ENCODE results near the gene ISM1. TPM values are rescaled to one million over a fixed set of nuclear protein-coding genes. Genes with fewer than 3 reads are reported as not detected.

ISM1 gene
- 0.19 TPM for polyA plus RNA-seq (2013, experiment 1 of 2; ENCODE audit: insufficient read length)
- polyA plus RNA-seq (2013, experiment 2 of 2; ENCODE audit: insufficient read length) = 0.08 TPM

- no peak for DNase-seq
Observed at GRCh38 chr20:13220904-13221297, at the start of gene ISM1. Gene ISM1 (plus strand): TSS chr20:13221274. CDS start chr20:13221777, 503 bp downstream.

GRCh38 chr20:13173201-13173600 is 47.9 kb upstream of the ISM1 start:
- DNase-seq = no peak

GRCh38 chr20:13174402-13174801 is 46.7 kb upstream of the ISM1 start:
- no peak for DNase-seq

- no peak for DNase-seq
Observed at GRCh38 chr20:13180986-13181889, 39.8 kb upstream of the ISM1 start.

GRCh38 chr20:13183005-13183404 is 38.1 kb upstream of the ISM1 start:
- no peak for DNase-seq

DNA sequence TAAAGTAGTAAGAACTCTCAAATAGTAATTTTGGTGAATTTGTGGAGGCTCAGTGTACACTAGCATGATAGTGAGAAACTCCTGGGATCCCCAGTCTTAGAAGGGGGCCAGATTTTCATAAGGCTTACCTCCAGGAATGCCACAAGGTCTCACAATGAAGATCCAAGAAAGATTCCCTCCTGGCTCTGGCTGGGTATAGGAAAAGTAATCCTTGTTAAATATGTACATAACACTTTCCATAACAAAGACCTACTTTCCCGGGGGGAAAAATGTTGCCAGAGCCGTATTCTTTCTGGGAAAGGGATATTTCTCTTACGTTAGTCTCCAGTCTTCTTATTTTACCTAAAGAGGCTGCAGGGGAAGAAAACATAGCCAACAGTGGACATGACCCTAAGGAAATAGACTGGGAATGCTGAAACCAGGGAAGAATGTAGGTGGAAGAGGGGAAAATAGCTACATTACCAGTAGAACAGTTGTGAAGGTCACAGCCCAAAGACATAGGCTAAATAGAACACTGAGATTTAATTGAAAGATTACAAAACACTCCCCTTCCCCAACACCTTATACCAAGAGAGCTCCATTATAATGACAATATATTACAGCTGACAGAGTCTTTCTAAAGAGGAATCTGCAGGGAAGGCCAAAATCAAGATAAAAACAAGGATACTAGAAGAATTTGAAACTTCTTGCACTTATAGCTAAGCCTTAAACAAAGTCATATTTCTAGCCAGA is 34.9 kb upstream of the ISM1 start:
- no peak for DNase-seq

- no peak for DNase-seq
Observed at GRCh38 chr20:13187899-13188298, 33.2 kb upstream of the ISM1 start.

DNA sequence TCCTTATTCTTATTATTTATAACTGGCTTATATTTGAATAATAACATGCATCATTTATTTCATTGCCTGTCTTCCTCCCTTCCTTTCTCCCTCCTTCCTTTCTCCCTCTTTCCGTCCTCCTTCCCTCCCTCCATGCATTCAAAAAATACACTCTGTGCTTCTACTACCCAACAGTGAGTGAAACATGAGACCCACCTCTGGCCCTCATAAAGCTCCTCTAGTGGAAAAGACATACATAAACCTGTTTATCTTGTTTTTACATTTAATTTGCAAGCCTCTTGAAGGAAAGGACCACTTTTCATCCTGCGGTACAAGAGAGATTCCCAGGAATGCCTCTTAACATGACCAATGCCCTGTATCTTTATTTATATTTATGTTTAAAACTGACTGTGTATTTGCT is 21.8 kb upstream of the ISM1 start:
- no peak for DNase-seq

GRCh38 chr20:13200767-13201500 is 20.1 kb upstream of the ISM1 start:
- DNase-seq = no peak

DNA sequence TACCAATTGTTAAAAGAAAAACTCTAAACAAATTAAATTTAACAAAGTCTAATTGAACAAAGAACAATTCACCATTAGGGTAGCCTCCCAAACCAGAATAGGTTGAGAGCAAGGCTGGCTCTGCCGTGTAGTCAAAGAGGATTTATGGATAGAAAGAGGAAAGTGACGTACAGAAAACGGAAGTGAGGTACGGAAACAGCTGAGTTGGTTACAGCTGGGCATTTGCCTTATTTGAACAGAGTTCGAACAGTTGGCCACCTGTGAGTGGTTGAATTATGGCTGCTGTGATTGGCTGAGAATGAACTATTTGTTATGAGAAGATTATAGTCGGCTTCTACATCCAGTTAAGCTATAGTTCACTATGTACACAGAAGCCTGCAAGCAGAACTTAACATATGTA is 18.5 kb upstream of the ISM1 start:
- DNase-seq = no peak

DNA sequence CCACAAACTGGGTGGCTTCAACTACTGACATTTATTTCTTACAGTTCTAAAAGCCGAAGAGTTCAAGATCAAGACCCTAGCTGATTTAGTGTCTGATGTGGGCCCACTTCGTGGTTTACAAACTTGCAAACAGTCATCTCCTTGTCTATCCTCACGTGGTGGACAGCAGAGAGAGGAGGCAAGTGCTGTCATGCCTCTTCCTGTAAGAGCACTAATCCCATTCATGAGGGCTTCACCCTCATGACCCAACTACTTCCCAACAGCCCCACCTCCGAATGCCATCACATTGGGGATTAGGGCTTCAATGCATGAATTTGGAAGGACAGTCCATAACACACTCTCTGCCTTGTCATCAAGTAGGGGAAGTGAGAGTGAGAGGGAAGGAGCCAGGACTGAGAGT is 15.6 kb upstream of the ISM1 start:
- DNase-seq = no peak

DNA sequence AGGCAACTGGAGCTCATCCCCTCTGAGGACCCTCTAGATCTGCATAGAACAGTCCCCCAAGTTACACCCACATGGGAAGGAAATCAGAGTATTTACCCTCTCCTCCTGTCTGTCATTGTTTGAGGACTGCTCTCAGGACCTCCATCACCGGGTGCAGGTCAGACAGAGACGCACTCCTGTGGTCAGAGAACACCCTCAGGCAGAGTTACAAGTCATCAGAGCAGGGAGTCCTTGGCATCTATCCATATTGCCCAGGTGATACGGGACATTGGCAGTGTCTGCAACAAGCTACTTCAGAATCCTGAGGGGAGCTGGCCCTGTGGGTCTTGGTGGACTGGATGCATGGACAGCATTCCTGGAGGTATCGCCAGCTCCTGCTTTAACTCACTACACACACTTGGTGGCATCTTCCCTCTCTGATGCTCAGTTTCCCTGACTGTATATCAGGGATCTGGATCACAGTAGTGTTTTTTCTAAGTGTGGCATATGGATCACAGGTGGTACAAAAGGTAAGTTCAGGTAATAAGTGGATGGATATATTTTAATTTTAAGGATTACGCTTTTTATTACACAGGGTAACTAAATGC is 15.1 kb upstream of the ISM1 start:
- no peak for DNase-seq

GRCh38 chr20:13207016-13207415 is 14.1 kb upstream of the ISM1 start:
- DNase-seq = no peak

DNA sequence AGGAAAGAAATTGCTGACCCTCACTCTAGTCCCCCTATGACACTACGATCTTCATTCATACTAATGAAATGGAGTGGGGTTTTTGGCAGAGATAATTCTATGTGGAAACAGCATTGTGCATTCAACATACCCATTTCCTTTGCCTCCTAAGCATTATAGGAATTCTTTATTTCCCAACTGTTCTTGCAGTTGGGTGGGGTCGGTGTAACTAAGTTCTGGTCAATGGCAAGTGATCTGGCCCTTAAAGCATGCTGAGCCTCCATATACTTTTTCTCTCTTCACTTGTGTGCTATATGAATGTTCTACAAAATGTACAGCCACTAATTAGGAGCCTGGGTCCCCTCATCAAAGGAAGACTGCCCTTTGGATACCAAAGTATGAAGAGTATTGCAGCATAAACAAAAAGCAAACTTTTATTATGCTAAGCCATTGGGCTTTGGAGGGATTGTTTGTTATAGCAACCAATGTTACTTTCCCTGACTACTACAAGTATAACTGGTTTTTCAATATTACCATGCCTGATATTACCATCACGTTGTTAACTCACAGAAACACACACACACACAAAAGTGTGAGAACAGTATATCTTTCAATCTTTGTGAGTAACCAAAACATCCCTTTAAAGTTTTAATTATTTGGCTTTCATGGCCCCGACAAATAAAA is 9.0 kb upstream of the ISM1 start:
- no peak for DNase-seq

DNA sequence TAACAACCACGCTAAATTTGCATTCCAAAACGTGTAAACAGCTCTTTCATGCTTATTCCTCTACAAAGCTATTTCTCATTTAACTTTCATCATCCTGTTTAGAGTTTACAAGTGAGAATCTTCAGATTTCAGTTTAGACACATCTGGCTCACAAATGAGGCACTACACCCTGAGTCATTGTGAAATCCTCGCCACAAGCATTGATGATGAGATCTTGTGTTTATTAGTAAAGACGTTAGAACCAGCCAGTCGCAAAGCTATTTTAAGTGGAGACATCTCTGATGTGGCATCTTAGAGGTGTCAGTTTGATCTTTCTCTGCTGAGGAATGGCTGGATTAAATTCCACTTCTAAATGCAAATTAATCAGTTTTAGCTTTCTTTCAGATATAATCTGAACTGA is 8.3 kb upstream of the ISM1 start:
- DNase-seq = no peak

DNA sequence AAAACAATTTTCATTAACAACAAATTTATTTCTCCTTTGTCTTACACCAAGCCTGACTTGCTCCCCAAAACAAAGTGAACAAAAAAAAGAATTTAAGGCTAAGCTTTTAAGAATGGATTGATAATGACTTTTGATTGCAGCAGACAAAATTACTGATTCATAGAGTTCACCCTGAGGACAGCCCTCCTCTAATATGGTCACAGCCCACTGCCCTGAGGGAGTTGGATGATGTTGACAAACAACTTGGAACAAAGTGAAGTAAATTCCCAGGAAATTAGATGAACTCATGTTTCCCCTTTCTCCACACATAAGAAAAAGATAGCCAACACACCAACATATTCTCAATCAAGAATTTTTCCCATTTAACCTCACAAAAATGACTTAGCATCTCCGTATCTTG is 7.7 kb upstream of the ISM1 start:
- no peak for DNase-seq

- DNase-seq = no peak
Observed at GRCh38 chr20:13216533-13216932, 4.5 kb upstream of the ISM1 start.

- DNase-seq = no peak
Observed at GRCh38 chr20:13219327-13220193, 1.5 kb upstream of the ISM1 start.

DNA sequence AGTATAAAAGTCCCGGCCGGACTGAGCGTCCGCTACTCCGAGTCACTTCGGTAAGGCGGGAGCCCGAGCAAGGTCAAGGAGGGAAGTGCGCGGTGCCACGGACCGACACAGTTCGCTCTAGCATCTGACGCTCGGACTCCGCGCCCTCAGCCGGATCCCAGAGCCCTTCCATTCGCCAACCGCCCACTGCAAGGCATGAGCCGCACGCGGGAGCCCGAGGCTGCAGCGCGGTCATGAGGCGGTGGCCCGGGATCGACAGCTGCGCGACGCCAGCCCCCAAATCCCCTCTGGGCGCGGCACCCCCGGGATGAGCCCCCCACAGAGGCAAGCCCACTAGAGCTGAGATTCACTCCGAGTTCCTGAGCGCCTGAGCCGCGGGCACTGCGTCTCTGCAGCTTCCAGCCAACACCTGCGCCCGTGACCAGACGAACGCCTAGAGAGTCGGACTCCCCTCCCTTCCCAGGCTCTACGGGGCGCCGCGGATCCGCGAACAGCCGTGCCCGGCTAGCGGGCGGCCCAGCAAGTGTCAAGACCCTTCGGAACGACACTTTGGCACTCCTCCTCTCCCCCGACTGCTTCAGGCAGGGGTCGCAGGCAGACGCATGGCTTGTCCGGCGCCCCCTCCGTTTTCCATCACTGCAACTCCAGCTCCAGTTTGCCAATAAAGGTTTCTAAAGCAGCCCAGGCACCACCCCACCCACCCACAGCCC is 725 bp upstream of the ISM1 start:
- peak; percentile 36 for DNase-seq

- no peak for DNase-seq
Observed at GRCh38 chr20:13221313-13221672, 219 bp downstream of the ISM1 start.

Data from fibroblast of skin of back (primary cell).